Cortex of kidney (tissue), 1 donor: ENCODE results near the gene ZDHHC3.

Experiments
- DNase-seq: peaks from one replicate; lab custom pipeline; 2025; lab: John Stamatoyannopoulos, UW

The ZDHHC3 gene

GRCh38 chr3:44926921-44927320 lies 49.1 kb downstream of the ZDHHC3 start:
- DNase-seq: no peak

- no peak for DNase-seq
Observed at GRCh38 chr3:44926172-44926571, 49.8 kb downstream of the ZDHHC3 start.

- DNase-seq: no peak
Observed at GRCh38 chr3:44924457-44925084, 51.4 kb downstream of the ZDHHC3 start.

GRCh38 chr3:44923632-44924456 lies 52.1 kb downstream of the ZDHHC3 start:
- DNase-seq: no peak

GRCh38 chr3:44920081-44920480 lies 55.9 kb downstream of the ZDHHC3 start:
- DNase-seq: no peak

- DNase-seq: no peak
Observed at GRCh38 chr3:44918581-44918980, 57.4 kb downstream of the ZDHHC3 start.

- DNase-seq: no peak
Observed at GRCh38 chr3:44918087-44918486, 57.9 kb downstream of the ZDHHC3 start.

GRCh38 chr3:44915702-44916438 lies 60.1 kb downstream of the ZDHHC3 start:
- no peak for DNase-seq

- DNase-seq: no peak
Observed at GRCh38 chr3:44914936-44915335, 61.0 kb downstream of the ZDHHC3 start.

GRCh38 chr3:44913868-44914468 lies 62.0 kb downstream of the ZDHHC3 start:
- no peak for DNase-seq

GRCh38 chr3:44910693-44911092 lies 65.3 kb downstream of the ZDHHC3 start:
- DNase-seq: no peak

GRCh38 chr3:44909063-44909462 lies 66.9 kb downstream of the ZDHHC3 start:
- no peak for DNase-seq

GRCh38 chr3:44907612-44908011 lies 68.4 kb downstream of the ZDHHC3 start:
- no peak for DNase-seq

- no peak for DNase-seq
Observed at GRCh38 chr3:44906997-44907396, 69.0 kb downstream of the ZDHHC3 start.

GRCh38 chr3:44905446-44906157 lies 70.4 kb downstream of the ZDHHC3 start:
- DNase-seq: no peak

GRCh38 chr3:44903751-44904150 lies 72.2 kb downstream of the ZDHHC3 start:
- no peak for DNase-seq

- DNase-seq: no peak
Observed at GRCh38 chr3:44903314-44903713, 72.7 kb downstream of the ZDHHC3 start.

GRCh38 chr3:44902628-44903027 lies 73.3 kb downstream of the ZDHHC3 start:
- no peak for DNase-seq

- no peak for DNase-seq
Observed at GRCh38 chr3:44899683-44900367, 76.1 kb downstream of the ZDHHC3 start.

GRCh38 chr3:44896440-44896839 lies 79.5 kb downstream of the ZDHHC3 start:
- no peak for DNase-seq

GRCh38 chr3:44894485-44894884 lies 81.5 kb downstream of the ZDHHC3 start:
- no peak for DNase-seq
